ENCODE data around the gene OPCML.

OPCML gene

DNA sequence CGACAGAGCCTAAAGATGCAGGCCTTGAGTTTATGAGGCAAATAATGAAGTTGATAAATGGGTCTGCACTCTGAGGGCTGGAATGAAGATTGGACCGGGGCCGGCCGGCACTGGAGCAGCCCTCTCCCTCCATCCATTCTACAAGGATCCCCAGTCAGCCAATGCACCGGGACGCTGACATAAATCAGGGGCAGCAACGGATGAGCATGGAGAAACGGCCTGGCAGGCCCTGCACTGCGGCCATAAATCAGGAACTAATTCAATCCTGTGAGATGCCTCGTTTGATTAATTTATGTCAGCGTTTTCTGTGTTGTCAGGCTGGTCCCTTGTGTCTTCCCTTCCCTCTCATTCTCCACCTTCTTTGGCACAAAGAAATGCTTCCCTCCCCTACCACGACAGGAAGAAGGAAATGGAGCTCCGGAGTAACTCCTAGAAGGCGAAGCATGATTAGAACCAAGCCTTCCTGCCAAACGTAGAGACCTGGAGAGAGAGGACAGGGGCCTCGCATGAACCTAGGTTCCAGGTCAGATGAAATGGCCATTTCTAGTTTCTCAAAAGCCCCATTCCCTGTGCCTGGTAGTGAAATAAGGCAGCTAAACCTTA is 358.4 kb downstream of the OPCML start:
- no peak for DNase-seq (ENCODE audit: low read depth)

- no peak for DNase-seq (ENCODE audit: low read depth)
Observed at GRCh38 chr11:133172349-133172748, 360.0 kb downstream of the OPCML start.

DNA sequence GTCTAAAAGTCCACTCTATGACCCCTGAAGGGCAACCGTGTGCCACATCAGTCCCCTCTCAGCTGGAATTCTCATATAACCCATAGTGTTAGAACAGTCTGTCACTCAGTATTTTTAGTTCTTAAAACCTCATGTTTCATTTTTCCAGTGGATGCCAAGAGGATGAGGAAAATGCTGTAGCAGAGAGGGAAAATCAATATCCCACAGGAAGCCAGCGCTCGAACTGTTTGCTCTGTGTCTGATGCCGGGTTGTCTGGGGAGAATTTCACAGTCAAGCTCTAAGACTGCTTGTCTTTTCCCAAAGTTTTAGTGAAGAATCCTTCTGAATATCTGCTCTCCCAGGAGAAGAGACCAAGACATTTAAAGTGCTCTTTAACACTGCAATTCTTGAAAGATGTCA is 360.9 kb downstream of the OPCML start:
- DNase-seq (ENCODE audit: low read depth), result no peak

- DNase-seq (ENCODE audit: low read depth), result no peak
Observed at GRCh38 chr11:133168016-133168415, 364.3 kb downstream of the OPCML start.

DNA sequence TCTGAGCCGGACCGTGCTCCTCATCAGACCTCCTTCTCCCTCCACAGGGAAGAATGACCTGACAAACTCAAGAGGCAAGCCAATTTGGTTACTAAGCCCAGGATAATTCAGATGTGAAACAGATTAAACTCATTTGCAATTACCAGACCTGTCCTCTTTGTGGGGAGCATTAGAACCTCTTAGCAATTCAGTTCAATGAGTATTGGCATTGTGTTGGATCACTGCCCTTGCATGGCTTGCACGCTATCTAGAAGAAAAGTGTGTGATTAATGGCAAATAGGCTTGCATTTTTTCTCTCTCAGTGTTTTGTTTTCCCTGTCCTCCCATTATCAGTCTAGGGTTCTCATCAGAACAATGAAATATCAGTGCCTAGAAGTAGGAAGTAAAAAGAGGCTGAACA is 365.6 kb downstream of the OPCML start:
- no peak for DNase-seq (ENCODE audit: low read depth)

DNA sequence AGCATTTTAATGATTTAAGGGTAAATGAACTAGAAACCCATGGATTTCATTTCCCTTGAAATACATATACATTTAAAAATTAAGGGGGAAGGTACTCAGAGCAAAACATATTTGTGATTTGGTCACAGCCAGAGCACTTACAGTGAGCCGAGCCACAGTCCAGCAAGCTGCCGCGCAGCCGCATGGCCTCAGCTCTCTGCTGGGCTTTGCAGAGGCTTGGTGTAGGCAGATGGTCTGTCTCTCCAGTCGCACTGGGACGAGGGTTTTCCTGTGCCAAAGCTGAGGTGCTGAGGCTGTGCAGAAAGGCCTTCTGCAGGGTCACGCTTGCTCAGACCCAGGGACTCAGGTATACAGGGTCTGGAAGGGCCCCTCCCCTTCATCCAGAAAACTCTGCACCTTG is 367.3 kb downstream of the OPCML start:
- no peak for DNase-seq (ENCODE audit: low read depth)

DNA sequence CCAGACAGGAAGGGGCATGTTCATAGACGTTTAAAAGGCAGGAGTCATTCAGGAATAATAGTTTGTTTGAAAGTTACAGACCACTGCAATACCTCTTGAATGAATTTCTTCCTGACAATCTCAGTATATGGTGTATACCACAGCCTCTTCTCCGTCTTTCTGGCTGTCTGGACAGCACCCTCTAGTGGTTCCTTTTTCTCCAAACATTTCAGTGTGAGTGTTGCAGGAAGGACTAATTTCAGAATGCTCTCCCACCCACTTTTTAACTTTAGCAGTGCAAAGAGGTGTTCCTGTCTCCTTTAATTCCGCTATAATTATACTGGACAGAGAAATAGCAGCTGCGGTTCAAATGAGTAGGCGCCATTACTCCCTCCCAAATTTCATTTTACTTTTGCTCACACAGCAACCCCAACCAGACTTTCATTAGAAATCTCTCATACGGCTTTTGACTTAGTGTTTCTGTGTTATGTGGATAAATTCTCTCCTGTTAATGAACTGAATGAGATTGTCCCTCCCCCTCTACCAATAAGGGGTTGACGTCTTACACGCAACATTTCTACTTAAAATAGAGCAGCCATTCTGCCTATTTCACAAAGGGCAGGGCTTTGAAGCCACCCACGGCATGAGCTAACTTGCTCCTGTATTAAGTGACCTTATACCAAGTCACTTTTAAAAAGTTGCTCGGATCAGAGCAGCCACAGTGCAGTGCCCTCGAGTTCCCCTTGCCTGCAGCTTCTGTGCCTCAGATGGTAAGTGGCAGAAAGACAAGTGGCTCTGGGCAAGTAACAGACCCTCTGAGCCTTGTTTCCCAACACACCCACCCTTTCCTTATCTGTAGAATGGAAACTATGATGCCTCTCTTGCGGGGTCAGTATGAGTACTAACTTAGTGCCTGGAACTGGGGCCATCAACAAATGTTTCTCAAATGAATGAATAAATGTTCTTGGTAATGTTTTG is 368.6 kb downstream of the OPCML start:
- DNase-seq (ENCODE audit: low read depth), result peak; percentile 20

- no peak for DNase-seq (ENCODE audit: low read depth)
Observed at GRCh38 chr11:133162227-133162626, 370.1 kb downstream of the OPCML start.

DNA sequence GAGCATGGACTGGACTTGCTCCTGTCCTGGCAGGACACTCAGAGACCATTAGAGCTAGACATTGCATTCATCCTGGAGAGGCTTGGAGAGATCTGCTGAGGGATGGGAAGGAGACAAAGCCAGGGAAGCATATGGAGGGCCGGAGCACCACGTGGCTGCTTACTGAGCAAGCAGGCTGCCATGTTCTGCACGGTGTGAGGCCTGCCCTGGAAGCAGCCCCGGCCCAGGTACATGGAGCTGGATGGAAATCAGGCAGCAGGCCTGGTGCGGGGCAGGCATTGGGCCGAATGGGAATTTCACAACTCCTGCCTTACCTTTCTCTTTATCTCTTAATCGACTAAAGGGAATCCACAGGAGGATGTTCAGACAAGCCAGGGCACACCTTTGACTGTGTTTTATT is 371.5 kb downstream of the OPCML start:
- no peak for DNase-seq (ENCODE audit: low read depth)

GRCh38 chr11:133156986-133157745 is 375.1 kb downstream of the OPCML start:
- no peak for DNase-seq (ENCODE audit: low read depth)

- no peak for DNase-seq (ENCODE audit: low read depth)
Observed at GRCh38 chr11:133154781-133155180, 377.5 kb downstream of the OPCML start.

DNA sequence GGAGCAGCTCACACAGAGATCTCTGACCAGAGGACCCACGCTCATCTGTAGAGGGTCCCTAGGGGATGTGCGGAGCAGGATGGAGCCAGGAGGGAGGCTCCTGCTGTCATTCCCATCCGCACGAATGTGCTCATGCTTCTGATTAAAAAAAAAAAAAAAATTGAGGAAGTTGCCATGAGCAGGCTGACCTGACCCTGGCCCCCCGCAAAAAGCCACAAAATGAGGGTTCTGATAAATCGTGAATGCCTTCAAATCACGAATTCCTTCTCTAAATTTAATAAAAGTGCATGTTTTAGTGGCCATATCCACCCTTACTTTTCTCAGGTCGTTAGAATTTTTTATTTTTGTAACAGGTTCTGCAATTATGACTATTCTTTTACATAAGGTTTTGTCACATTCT is 378.2 kb downstream of the OPCML start:
- DNase-seq (ENCODE audit: low read depth), result no peak

- DNase-seq (ENCODE audit: low read depth), result no peak
Observed at GRCh38 chr11:133153031-133153430, 379.3 kb downstream of the OPCML start.

DNA sequence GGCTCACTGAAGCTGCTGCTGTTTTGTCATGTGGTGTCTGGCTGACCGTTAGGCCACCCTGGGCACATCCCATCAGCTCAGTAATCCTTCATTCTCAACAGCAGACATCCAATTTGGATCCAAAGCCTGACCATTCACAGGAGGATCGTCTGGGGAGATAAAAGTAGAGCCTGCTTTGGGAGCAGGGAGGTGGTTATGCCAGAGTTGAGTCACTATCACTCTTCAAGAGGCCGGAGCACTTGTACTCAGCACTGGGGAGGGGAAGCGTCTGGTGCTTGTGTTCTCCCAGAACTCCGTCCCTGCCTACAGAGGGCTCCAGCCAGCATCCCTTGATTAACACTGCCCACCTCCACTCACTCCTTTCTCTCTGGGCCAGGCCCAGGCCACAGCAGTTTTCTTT is 382.6 kb downstream of the OPCML start:
- DNase-seq (ENCODE audit: low read depth), result no peak

GRCh38 chr11:133147625-133148024 is 384.7 kb downstream of the OPCML start:
- DNase-seq (ENCODE audit: low read depth), result no peak

GRCh38 chr11:133146697-133147306 is 385.5 kb downstream of the OPCML start:
- DNase-seq (ENCODE audit: low read depth), result no peak

- no peak for DNase-seq (ENCODE audit: low read depth)
Observed at GRCh38 chr11:133137939-133138338, 394.4 kb downstream of the OPCML start.

- DNase-seq (ENCODE audit: low read depth), result no peak
Observed at GRCh38 chr11:133137270-133137669, 395.0 kb downstream of the OPCML start.

DNA sequence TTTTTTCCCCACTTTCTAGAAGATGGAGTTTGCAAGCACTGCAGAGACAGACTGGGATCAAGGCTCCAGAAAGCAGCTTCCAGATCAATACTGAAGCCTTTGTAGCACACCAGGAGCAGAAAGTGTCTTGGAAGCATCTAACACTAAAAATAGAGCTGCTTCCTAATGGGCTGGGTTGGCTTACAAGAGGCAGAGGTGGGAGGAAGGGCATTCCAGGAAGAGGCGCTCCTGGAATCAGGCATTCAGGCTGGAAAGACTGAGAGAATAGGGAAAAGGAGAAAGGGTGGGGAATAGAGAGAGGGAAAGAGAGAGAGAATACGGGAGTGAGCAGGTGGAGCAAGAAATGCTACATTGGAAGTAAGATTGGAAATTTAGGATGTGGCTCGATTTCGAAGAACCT is 395.9 kb downstream of the OPCML start:
- DNase-seq (ENCODE audit: low read depth), result no peak

DNA sequence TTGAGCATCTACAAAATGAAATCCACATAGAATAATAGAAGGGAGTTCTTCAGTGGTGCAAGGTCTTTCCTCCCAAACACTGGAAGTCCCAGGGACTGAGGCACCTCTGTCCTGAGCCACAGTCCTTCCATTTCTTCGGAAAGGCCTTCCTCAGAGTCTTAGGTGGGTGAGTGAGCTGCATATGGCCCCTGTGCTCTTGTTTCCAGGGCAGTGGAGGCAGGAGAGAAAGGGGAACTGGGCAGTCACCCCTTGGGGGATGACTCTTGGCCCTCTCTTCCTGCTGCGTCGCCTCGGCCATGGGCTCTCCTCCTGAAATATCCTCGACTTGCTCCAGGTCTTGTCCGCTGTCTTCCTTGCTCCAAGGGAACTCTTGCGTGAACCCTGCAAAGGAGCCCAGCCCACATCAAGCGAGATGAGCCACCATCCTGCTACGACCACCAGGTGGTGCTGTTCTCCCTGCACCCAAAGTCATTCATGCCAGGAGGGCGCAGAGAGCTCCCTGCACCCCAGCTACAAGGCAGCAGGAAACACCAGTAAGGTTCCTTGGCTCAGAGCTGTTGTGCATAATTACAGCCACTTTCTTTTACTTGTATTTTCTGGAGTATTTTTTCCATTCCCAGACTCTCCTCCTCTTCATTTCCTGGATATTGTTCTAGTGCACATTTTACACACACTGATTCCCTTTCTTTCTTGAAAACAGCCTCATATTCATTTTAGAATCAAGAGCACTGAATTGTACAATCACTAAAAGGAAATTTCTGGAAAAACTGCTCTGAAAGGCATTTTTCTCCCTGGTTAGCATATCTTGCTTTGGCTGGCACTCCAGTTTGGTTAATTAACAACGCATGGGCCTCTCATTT is 397.8 kb downstream of the OPCML start:
- DNase-seq (ENCODE audit: low read depth), result peak; percentile 23

DNA sequence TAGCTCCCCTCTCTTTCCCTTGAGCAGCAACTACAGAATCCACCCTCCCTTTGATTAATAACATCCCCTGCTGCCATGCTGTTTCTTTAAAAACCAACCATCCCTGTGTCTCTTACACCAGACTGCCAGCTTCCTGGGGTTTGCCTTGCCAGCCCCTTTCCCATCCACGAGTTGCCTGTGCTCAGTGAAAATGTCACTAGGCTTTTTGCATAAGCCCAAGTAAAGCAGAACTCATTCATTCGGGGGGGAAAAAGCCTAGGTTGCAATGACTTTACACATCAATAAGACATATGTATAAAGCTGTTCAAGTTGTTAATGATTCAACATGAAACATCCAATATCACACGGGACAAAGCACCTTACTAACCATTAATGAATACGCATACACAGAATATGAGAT is 398.7 kb downstream of the OPCML start:
- no peak for DNase-seq (ENCODE audit: low read depth)

All from iris pigment epithelial cell (primary cell).